Upper lobe of left lung (tissue), 4 donors: Measurements from ENCODE around the gene PTGFRN.

Source experiments
- CTCF ChIP-seq, 6 experiments: fragments of 450-650 bp in 4 of 6; fragments of 200-600 bp in 2 of 6; sonication (generic) in 2 of 6; IDR thresholded peaks; one replicate each; pipeline ENCODE4 v1.5.1; 2016 to 2019; ENCODE audit warnings: antibody characterized with exemption in 6 of 6
- EP300 ChIP-seq, 4 donors: sonication (generic); formaldehyde crosslinking; IDR thresholded peaks; one replicate each; pipeline ENCODE4 v1.5.1; 2017; ENCODE audit warnings: antibody characterized with exemption in 4 of 4, control low read depth in 2 of 4
- POLR2A ChIP-seq, 4 donors: fragments of 450-650 bp; IDR thresholded peaks; one replicate each; pipeline ENCODE4 v1.5.1; 2016 to 2017; ENCODE audit warnings: antibody characterized with exemption in 4 of 4, mild to moderate bottlenecking in 2 of 4
- POLR2AphosphoS5 ChIP-seq, 2 donors: sonication (generic); formaldehyde crosslinking; IDR thresholded peaks; one replicate each; pipeline ENCODE4 v1.5.1; 2017; ENCODE audit warnings: antibody characterized with exemption in 2 of 2

- TF ChIP-seq CTCF (IDR thresholded peaks at IDR 0.05) (no peak), POLR2A (IDR thresholded peaks at IDR 0.05) (no peak), EP300 (IDR thresholded peaks at IDR 0.05) (no peak), POLR2AphosphoS5 (IDR thresholded peaks at IDR 0.05) (no peak)
Measured at GRCh38 chr1:116875391-116875790, 34.3 kb upstream of the PTGFRN start.
